ENCODE data around the gene LMF2.

The LMF2 gene

DNA sequence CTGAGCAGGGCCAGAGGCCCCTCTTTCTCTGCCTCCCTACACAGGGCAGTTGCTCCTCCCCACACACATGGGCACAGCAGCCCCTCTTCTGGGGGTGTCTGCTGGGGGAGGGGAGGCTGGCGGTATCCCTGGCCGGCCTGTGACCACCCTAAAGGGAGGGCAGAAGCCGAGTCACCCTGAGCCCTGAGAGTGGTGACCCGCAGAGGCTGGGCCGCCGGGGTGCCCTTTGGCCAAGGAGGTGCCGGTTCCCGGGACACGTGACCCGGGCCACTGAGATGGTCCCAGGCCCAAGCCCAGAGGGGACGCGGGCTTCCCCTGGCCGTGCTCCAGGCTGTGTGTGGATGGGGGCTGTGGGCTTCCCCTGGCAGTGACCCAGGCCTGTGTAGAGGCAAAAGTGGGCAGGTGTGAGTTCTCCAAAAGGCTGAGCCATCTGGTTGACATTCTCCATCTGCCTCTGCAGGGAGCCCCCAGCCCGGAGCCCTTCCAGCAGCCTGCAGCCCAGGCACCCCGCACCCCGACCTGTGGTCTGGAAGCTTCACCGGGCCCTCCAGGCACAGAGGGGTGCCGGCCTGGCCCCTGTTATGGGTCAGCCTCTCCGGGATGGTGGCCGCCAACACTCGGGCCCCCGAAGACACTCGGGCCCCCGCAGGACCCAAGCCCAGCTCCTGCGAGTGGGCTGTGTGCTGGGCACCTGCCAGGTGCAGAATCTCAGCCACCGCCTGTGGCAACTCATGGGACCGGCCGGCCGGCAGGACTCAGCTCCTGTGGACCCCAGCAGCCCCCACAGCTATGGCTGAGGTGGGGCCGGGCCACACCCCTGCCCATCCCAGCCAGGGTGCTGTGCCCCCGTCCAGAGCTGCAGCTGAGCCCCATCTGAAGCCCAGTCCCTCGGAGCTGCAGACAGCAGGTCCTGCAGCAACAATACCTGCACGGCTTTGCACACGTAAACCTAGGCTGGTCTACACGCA is 25.1 kb downstream of the LMF2 start:
- DNase-seq (no peak), ATAC-seq (no peak)

DNA sequence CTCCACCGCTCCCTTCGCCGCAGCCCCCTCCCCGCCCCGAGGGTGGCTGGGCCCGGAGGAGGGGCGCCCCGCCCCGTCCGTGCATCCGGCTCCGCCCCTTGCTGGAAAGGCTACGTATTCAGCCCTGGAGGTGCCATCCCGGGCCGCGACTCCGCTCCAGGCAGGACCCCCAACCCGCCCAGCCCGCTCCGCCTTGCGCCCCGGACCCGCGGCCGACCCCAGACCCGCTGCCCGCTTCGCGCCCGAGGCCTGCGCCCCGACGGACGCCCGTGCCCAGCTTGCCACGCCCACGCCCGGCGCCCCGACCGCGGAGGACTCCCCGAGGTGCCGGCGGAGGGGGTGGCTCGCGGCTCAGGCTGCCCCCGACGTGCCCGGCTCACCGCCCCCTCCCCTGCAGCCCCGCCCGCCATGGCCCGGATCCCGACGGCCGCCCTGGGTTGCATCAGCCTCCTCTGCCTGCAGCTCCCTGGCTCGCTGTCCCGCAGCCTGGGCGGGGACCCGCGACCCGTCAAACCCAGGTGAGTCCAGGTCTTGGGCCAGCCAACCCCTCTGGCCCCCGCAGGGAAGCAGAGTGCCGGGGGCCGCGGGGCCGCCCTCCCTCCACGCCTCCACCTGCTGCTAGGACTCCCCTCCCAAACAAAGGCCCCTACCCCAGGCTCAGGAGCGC is 25.9 kb downstream of the LMF2 start, which contains the start of gene ADM2:
TSS of gene ADM2 (plus strand) at position 104 of the 667 bp plus-strand sequence. CDS start at position 409, 305 bp downstream.
- ATAC-seq (peak; percentile 62), DNase-seq (peak; percentile 78)

DNA sequence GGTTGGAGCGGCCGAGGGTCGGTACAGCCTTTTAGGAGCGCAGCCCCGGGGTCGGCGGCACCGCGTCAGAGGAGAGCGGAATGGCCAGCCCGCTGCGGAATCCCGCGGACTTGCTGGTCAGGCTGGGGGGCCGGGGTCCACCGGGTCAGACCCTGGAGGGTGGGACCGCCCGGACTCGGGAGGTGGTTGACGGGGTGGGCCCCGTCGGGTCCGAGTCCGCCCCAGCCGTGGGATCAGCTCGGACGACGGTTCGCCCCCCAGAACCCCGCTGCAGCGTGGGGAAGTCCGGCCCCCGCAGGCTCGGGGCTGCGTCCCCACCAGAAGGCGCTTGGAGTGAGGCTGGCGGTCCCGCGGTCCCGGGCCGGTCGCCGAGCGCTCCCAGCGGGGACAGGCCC is 26.5 kb downstream of the LMF2 start:
- ATAC-seq (no peak), DNase-seq (no peak)

DNA sequence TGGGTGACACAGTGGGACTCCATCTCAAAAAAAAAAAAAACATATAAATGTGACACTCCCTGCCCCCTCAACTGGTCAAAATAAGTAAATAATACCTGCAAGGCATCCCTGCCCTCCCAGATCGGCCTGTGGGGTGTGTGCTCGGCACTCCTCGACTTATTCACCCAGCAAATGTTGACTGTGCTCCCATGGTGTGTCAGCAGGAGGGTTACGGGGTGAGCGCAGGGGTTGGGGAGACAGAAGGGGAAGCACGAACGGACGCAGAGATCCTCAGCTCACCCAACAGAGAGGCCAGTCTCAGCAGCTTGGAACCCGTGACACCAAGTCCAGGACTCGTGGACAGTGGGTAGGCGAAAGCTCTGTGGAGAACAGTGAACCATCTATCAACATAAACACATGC is 27.8 kb downstream of the LMF2 start:
- no peak for ATAC-seq
- DNase-seq: no peak

DNA sequence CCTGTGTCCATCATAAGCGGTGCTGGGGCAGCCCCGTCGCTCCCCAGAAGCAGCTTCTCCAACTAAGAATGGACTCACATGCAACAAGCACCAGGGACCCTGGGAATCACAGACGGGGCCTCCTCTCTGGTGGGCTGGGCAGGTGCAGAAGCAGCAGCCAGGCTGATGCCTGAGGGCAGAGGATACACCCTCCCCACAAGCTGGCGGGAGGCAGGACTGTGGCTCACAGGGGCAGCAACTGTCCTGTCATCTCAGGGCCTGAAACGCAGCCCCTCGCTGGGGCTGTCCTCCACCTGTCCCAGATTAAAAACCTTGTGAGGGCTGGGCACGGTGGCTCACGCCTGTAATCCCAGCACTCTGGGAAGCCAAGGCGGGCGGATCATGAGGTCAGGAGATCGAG is 29.6 kb downstream of the LMF2 start:
- DNase-seq: no peak
- no peak for ATAC-seq

DNA sequence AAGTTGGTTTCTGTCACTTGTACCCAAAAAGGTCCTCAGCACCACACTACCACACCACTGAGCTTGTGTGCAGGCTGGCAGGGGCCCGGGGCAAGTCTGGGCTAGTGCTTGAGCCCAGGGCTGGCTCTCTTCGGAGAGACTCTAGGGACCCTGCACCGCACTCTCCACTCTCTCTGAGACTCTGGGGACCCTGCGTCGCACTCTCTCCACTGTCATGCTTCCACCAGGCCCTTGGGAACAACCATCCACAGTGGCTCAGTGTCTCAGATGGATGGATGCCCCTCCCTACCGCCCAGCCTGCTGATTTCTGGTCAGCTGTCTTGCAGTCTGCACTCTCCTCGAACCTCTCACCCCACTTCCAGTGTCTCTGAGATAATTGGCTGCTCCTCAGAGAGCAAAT is 30.6 kb downstream of the LMF2 start:
- no peak for ATAC-seq

DNA sequence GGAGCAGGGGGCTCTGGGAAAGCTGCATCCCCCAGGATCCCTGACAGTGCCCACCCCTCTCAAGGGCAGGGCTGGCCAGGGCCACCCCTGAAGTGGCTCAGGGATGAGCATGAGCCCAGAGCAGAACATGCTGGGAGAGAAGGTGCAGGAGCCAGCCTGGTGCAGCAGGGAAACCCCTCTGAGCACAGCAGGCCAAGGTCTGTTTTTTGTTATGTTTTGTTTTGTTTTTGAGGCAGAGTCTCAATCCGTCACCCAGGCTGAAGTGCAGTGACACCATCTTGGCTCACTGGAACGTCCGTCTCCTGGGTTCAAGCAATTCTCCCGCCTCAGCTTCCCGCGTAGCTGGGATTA is 31.9 kb downstream of the LMF2 start:
- ATAC-seq (no peak), DNase-seq (no peak)

More for the DNA sequence above, 30.6 kb downstream of the LMF2 start:
- no peak for DNase-seq

DNA sequence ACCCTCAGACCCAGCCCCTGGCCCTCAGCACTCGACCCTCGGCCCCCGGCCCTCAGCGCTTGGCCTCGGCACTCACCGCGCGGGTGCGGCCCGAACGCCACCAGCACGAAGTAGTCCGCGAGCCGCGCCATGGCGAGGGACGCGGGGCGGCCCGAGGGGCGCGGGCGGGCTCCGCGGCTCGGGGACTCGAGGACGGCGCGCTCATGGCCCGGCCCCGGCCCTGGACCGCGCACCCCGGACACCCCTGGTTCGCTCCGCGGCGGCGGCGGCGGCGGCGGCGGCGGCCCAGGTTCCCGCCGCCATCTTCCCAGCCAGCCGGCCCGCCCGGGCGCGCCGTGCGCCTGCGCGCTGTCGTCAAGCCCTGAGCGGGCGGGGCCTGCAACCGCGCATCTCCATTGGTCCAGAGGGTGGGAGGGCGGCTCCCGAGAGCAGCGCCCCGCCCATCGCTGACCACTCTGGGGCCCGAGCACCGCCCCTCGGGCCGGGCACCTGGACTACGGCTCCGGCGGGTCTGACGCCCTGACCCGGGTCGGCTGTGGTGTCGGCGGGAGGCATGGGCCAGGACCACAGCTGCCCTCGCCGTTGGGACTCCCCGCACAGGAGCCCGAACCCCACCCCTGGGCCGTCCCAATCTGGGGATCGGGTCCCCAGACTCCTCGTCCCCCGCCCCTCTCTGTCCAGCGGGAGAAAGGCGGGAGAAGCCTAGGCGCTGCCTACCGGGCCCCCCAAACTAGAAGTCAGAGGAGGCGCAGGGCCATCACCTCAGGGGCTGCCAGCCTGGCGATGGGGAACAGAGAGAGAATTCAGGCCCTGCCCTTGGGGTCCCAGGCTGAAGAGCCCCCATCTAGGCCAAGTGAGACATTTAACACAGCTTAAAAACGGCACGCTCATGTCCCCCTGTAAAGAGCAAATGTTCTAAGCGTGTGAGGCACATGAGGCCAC is 32.5 kb downstream of the LMF2 start, which contains the start of gene SBF1:
TSS of gene SBF1 (minus strand) at position 326 of the 942 bp plus-strand sequence. CDS start at position 131, 195 bp downstream.
- DNase-seq: peak; percentile 93
- peak; percentile 75 for ATAC-seq

DNA sequence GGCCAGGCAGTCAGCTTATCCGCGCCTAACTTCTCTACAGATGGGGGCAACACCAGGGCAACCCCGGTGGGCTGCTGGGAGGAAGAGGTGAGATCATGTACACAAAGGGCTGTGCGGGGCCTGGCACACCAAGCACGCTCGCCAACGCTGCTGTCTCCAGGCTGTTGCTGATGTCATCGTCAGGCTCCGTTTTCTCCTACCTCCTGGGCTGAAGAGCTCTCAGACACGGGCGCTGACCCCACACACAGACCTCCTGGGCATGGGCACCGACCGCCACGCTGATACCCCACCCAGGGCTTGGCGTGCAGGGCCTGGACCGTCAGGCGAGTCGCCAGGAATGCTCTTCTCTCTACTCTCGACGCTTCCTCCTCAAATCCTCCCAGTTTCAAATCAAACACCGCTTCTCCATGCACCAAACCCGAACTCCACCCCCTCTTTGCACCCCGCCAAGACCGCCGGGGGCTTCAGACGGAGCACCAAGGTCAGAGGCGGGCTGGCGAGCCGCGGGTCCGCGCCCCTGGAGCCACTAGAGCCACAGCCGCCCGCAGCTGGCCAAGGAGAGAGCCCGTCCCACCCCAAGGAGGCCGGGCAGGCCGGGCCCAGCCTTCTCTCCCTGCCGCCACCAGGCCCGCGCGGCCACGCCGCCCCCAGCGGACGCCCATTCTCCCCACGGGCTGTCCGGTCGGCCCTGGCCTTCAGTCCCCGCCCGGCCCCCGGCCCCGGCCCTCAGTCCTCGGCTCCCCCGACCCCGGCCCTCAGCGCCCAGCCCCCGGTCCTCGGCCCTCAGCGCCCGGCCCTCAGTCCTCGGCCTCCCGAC is 33.4 kb downstream of the LMF2 start:
- DNase-seq: peak; percentile 62
- ATAC-seq: no peak

DNA sequence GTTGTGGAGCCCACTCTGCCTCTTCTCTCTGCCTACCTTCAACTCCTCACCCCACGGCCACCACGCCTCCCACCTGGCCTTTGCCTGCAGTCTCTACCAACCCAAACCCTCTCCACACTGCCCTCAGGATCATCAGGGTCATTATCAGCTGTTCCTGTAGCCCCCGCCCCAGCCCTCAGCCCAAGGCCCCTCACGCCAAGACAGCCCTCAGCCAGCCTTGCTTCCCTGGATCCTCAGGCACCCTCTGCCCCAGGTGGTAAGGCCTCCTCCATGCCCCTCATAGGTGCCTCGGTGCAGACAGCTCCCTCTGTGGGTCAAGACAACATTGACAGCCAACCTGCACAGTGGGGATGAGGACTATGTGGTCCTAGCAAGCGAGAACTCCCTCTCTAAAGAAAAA is 34.4 kb downstream of the LMF2 start:
- DNase-seq: peak; percentile 62
- ATAC-seq: peak; percentile 24

DNA sequence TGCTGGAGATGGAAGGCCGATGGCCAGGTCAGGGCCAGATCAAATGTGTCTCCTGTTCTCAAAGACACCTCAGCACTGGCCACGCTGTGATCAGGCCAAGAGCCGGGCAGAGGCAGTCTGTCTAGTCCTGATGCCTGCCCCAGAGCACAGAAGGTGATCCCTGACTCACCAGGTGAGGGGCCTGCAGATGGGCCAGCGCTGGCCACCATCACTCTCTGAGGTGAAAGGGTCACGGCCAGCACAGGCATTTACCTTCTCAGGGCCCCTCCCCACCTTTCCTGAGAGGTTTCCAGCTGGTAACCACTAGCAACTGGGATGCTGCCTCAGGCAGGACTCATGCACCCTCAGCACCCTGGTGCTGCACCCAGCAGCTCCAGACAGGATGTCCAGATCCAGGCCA is 35.5 kb downstream of the LMF2 start:
- no peak for ATAC-seq

DNA sequence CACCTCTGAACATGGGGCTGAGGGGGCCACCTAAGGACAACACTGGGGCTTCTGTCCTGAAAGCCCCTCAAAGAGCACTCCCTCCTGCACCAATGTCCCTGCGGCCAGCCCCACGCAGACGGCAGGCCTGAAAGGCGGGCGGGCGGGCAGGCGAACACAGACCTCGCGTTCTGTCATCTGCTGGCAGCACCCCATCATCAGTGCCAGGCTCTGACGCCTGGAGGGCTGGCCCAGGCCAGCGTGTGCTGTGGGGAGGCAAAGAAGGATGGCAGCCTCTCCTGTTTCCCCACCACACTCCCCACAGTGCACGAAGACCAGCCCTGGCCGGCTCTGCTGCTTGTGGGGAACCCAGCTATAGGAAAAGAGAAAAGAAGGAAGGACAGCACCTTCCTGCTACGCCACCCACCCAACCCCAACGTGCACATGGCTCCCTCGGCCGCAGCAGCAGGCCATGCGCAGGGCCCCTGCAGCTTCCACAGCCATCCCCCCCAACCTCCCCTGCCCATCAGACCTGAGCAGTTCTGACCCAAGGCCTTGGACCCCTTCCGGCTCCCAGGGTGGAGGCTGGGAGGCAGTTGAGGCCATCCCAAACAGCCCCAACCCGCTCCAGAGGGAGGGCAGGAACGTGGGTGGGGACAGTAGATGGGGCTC is 36.2 kb downstream of the LMF2 start:
- no peak for DNase-seq

More for the DNA sequence above, 35.5 kb downstream of the LMF2 start:
- DNase-seq: no peak

DNA sequence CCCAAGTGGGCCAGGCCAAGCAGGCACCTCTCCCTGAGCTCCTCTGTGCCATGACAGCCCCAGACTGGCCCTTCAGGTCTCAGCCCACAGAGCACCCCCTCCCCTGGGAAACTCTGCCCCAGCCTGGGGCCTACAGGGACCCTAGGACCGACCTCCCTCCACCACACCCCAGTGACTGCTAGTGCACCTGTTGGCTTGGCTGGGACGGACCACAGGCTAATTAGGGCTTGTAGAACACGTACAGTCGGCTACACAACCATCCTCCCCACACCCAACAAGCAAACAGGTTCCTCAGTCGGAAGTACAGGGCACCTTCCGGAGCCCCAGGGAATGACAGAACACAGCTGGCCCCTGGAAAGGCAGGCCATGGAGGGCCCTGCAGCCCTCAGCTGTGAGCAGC is 37.0 kb downstream of the LMF2 start:
- DNase-seq (peak; percentile 25), ATAC-seq (no peak)

More for the DNA sequence above, 36.2 kb downstream of the LMF2 start:
- no peak for ATAC-seq

DNA sequence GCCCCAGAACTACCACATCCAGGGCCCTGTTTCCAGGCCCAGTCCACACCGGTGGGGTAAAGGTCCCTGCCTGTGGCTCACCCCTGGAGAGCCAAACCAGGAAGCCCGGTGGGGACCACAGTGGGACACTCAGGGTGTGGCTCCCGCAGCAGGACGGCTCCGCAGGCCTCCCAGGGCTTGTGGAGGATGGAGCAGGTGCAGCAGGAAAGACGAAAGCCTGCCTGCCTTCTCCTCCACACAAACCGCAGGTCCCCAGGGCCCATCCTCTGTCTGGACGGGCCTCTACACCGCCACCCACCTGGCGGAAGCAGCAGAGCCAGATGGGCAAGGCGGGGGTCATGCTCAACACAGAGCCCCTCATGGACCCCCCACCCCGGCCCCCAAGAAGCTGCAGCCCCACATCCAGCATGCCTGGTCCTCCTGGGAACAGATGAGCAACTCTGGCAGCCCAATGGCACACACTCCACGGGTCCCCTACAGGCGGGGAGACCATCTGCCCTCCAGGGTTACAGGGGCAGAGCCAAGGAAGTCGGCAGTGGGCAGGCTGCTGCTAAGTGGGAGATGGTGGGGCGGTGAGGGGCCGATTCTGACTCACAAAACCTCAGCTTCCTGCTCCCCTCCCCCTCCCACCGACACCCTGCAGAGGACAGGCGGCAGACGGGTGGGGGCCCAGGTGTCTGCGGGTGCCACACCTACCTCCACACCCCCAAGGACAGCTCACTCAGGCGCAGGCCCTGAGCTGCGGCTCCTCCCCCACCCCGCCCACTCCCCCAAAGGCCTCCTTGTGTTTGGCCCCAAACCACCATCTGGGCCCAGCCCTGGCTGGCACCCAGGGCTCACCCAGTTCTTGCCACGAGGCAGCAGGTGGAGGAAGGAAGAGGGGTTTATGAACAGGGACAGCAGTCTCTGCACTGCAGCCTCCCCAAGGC is 37.9 kb downstream of the LMF2 start:
- DNase-seq (peak; percentile 96), ATAC-seq (peak; percentile 87)

DNA sequence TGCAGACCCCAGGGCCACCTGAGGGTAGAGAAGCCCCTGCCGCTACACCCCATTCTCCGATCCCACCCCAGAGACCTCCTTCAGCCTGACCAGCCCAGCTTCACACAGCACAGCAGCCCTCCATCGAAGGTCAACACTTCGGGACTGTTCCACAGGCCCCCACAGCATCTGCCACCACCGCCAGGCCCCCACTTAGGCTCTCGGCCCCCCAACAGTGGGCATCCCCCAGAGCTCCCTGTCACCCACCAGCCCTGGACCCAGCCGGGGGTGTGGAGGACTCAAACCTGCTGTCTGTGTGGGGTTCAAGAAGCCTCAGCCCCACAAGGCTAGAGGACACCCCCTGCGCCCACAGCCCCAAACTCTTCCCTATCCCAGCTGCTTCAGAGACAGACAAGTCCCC is 38.9 kb downstream of the LMF2 start:
- no peak for ATAC-seq
- DNase-seq: no peak

DNA sequence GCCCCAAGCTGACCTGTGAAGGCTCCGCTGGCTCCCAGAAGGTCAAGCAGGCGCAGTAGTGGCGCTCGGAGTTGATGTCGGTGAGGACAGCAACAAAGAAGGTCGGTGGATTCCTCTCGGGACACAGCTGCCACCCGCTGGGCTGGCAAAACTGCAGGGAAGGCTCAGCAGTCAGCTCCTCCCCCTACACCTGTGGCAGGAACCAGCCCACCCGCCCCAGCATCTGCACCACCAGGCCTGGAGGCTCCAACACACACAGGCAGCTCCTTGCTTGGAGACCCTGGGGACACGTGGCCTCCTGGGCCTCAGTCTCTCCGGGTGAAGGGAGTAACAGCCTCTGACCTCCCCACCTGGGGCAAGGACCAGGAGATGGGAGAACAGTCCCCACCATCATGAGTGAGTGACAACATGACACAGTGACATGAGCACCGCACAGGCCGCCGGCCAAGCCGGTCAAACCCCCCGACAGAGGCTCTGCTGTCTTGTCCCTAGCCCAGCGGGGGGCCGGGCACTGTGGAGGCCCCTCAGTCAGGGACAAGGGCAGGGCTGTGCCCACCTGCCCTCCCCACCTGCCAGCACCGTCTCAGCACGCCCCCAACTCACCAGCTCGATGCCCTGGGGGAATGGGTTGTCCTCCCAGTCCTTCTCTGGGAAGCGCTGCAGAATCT is 39.6 kb downstream of the LMF2 start:
- ATAC-seq (no peak), DNase-seq (no peak)

DNA sequence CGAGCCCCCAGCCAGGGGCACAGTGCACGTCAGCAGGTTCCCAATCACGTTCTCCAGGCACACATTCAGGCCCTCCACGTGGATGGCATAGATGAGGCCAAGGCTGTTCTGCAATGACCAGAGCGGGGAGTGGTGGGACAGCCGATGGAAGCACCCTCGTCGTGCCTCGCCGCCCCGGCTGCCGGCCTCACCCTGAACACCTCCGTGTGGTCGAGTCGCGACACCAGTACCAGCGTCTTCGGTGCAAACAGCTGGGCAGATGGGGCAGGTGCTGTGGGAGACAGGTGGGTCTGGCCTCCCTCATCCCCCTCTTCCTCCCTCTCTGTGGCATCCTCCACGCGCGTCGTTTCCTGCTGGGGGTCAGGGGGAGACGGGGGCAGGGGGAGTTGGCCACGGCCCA is 40.2 kb downstream of the LMF2 start:
- ATAC-seq: no peak
- no peak for DNase-seq

DNA sequence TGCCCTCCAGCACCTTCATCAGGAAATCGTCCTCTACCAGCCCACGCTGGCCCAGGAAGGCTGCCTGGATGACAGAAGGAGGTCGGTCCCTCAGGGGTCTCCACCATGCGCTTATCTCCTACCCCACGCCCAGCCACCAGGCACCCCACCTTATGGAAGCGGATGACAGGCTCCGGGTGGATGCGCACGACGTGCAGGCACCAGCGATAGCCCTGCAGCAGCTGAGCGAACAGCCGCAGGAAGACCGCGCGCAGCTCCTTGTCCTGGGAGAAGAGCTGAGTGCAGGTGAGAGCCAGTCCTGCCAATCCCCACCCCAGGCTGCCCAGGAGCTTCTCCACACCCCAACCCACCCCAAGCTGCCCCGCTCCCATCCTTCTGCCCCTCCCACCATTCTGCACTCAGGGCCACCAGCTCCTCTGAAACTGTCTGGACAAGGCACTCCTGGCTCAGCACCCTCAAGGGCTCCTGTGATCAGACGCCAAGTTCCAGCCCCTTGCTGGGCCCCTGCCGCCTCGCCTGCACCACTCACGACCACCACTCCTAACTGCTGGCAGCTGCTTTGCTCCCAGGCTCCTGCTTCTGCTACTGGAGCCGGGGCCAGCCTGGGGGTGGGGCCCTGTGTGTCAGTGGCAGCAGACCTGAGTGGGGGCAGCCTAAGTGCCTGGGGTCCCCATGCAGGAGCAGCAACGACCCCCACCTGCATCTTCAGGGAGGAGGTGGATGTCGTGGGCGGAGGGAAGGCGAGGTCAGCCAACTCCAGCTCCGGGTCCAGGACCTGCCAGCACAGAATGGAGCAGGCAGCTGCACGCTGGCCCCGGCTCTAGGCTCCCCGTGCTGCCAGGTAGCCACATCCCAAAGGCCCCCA is 42.2 kb downstream of the LMF2 start:
- DNase-seq (no peak), ATAC-seq (no peak)
